Measurements from ENCODE around the gene MORN3. TPM values are rescaled to one million over a fixed set of nuclear protein-coding genes. Genes with fewer than 3 reads are reported as not detected.

MORN3 gene
- total and polyA plus RNA-seq, 10 of the 15 experiments (the other 5 are each of a cell fraction or from before 2014, with no cell fraction given): 0.08 to 0.34 (median 0.17) TPM

GRCh38 chr12:121620333-121620891, 49.0 kb downstream of the MORN3 start (continued):
- no peak for TF ChIP-seq SRF (IDR thresholded peaks at IDR 0.05; ENCODE audit: low read depth in 2 of 2, low read length in 2 of 2)
- no peak for TF ChIP-seq SMC3 (IDR thresholded peaks at IDR 0.05; ENCODE audit: borderline replicate concordance, low read length)
- TF ChIP-seq ELK1 (IDR thresholded peaks at IDR 0.05; ENCODE audit: low read depth, low read length): no peak
- no peak for TF ChIP-seq CREM (IDR thresholded peaks at IDR 0.05; ENCODE audit: low read depth)
- TF ChIP-seq POLR2AphosphoS5 (IDR thresholded peaks at IDR 0.05; ENCODE audit: low read length): no peak
- no peak for TF ChIP-seq RAD51 (IDR thresholded peaks at IDR 0.05)
- no peak for TF ChIP-seq NKRF (conservative IDR thresholded peaks at IDR 0.05)

GRCh38 chr12:121618659-121619233, 50.7 kb downstream of the MORN3 start:
- ChIA-PET CTCF (interaction anchor here (0.7 to 2.4 kb wide), 6 partner anchors 17 to 124 kb away, joined by 3 to 11 read pairs (median 4); no protein-coding TSS in a partner anchor), SMC1A (ENCODE audit: uncharacterized antibody, unreplicated experiment) (interaction anchor here (1.6 to 2.4 kb wide), 3 partner anchors 8 to 65 kb away, joined by 3 to 9 read pairs (median 5); no protein-coding TSS in a partner anchor), POLR2A (interaction anchor here (0.6 kb wide), 1 partner anchor 27 kb away, joined by 3 read pairs; no protein-coding TSS in a partner anchor), RAD21 (ENCODE audit: unreplicated experiment) (interaction anchor here (2.1 kb wide), 1 partner anchor 67 kb away, joined by 7 read pairs; no protein-coding TSS in a partner anchor)
- intact Hi-C loops (cut with micrococcal nuclease; ENCODE audit: unreplicated experiment) (no loop called here), in situ Hi-C loops (cut with MboI) (no loop called here)
- H3K4me1 ChIP-seq (ENCODE audit: control insufficient read depth, insufficient read depth, low read length): peaks cover 5% of the 10 kb centered on the region; the same call in 1 of the 2 replicates
- no peak overlapping the region for H2AFZ ChIP-seq (ENCODE audit: control insufficient read depth, low read depth, low read length)
- no peaks in the 10 kb centered on the region for H3K9me3 ChIP-seq (replicated peaks; ENCODE audit: control insufficient read depth, insufficient read depth, low read length)
- H3K4me2 ChIP-seq (ENCODE audit: control insufficient read depth, insufficient read depth): no peak overlapping the region
- peak; percentile 23; the same call in 2 of the 3 replicates for ATAC-seq
- no peaks in the 10 kb centered on the region for H3K79me2 ChIP-seq (ENCODE audit: control insufficient read depth, insufficient read depth, low read length)
- H3K27ac ChIP-seq (ENCODE audit: control insufficient read depth, insufficient read depth): no peak overlapping the region
- TF ChIP-seq NFIC (IDR thresholded peaks at IDR 0.05; ENCODE audit: low read depth, low read length) (no peak), PKNOX1 (IDR thresholded peaks at IDR 0.05) (peak; percentile 62)
- no peaks in the 10 kb centered on the region for H3K36me3 ChIP-seq (ENCODE audit: control insufficient read depth in 2 of 2, insufficient read depth in 2 of 2, low read length in 1 of 2)
- BruUV-seq (replicated peaks): no TSS peak
- no peaks in the 10 kb centered on the region for H4K20me1 ChIP-seq (ENCODE audit: control insufficient read depth, insufficient read depth)
- H3K4me3 ChIP-seq: no peak overlapping the region
- H3K27me3 ChIP-seq (replicated peaks in 1 of 2; ENCODE audit: control insufficient read depth in 2 of 2, insufficient read depth in 2 of 2, low read length in 1 of 2): no peaks in the 10 kb centered on the region
- no peak overlapping the region for H3K9ac ChIP-seq (ENCODE audit: control insufficient read depth, insufficient read depth, low read length)
- no peak for DNase-seq (ENCODE audit: low read depth, low spot score)
- 35% methylated on average over 5 of the region's 5 CpGs for WGBS (ENCODE audit: insufficient coverage, insufficient replicate concordance, low lambda C conversion rate, missing lambda C conversion rate)
- no peak for FAIRE-seq
